Measurements from ENCODE around the gene STAG1. TPM values are rescaled to one million over a fixed set of nuclear protein-coding genes. Genes with fewer than 3 reads are reported as not detected.

Gene STAG1
- total RNA-seq, 1 experiment from 2014 or later, result 34.6 TPM

DNA sequence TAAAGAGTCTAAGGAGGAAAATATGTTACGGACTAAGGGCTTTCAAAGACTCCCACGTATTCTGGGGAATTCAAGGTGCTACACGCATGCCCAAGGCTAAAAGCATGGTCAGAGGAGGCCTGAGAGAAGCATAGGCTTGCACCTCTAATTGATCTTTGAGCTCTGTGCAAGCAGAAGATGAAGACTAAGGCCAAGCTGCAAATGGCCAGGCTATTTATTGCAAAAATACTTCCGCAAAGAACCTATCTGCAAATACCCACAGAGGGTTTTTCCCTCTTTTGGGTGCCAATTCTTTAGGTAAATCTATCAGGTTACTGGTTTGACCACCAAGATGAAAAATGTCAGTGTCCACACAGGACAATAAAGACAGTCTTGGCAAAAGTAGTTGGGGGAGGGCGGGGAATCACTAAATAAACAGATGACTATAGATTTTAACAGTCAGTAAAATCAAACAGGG, 119.5 kb downstream of the STAG1 start:
- no peak overlapping the region for H3K56ac ChIP-seq (ENCODE audit: insufficient read length, low read depth, low read length)
- H2BK20ac ChIP-seq (ENCODE audit: low read depth, low read length, poor library complexity, severe bottlenecking), result no peak overlapping the region
- no peak overlapping the region for H3K18ac ChIP-seq (ENCODE audit: insufficient read length, low read depth, low read length)
- TF ChIP-seq, protein P1, sequence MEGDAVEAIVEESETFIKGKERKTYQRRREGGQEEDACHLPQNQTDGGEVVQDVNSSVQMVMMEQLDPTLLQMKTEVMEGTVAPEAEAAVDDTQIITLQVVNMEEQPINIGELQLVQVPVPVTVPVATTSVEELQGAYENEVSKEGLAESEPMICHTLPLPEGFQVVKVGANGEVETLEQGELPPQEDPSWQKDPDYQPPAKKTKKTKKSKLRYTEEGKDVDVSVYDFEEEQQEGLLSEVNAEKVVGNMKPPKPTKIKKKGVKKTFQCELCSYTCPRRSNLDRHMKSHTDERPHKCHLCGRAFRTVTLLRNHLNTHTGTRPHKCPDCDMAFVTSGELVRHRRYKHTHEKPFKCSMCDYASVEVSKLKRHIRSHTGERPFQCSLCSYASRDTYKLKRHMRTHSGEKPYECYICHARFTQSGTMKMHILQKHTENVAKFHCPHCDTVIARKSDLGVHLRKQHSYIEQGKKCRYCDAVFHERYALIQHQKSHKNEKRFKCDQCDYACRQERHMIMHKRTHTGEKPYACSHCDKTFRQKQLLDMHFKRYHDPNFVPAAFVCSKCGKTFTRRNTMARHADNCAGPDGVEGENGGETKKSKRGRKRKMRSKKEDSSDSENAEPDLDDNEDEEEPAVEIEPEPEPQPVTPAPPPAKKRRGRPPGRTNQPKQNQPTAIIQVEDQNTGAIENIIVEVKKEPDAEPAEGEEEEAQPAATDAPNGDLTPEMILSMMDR (conservative IDR thresholded peaks at IDR 0.05), result no peak
- H3K27ac Mint-ChIP-seq, result peak overlapping the region in 1 of 3 experiments; percentile 71; a peak in 1 of 7 replicates
- no peak overlapping the region for H3K23ac ChIP-seq (ENCODE audit: insufficient read length, low read depth, low read length)
- H3K4me1 ChIP-seq (ENCODE audit: insufficient read depth, low read length), result no peaks in the 10 kb centered on the region; the same call in 1 of the 2 replicates
- H2AFZ ChIP-seq (ENCODE audit: low read length), result no peak overlapping the region
- H3K27ac ChIP-seq (ENCODE audit: insufficient read length, low read depth, low read length), result no peak overlapping the region
- no peak overlapping the region for H3K4ac ChIP-seq (ENCODE audit: low read depth, low read length)
- H3K79me2 ChIP-seq (ENCODE audit: insufficient read depth, low read length), result 0 out of 2 replicates have a peak, but pooled peaks cover 3% of the 10 kb centered on the region
- H3K4me3 Mint-ChIP-seq, result no peak overlapping the region
- no peak overlapping the region for H3K4me2 ChIP-seq (ENCODE audit: insufficient read depth, insufficient read length, low read length)
- H3K9me3 Mint-ChIP-seq, result no peaks in the 10 kb centered on the region
- H2BK5ac ChIP-seq (ENCODE audit: insufficient read length, low read length), result no peak overlapping the region
- no peak overlapping the region for H4K5ac ChIP-seq (ENCODE audit: insufficient read length, low read depth, low read length)
- H3K14ac ChIP-seq (ENCODE audit: insufficient read depth, low read length), result no peak overlapping the region; the same call in 1 of the 2 replicates
- no peaks in the 10 kb centered on the region for H3K23me2 ChIP-seq (ENCODE audit: insufficient read length, low read depth, low read length, poor library complexity, severe bottlenecking)
- H3T11ph ChIP-seq (ENCODE audit: low read length), result no peak overlapping the region
- H2BK120ac ChIP-seq (ENCODE audit: low read depth, low read length, poor library complexity, severe bottlenecking), result no peak overlapping the region
- peaks cover 19 to 21% of the 10 kb centered on the region in 2 experiments for H3K4me1 Mint-ChIP-seq
- no peak overlapping the region for H4K8ac ChIP-seq (replicated peaks; ENCODE audit: insufficient read length, low read depth, low read length)
- H4K20me1 ChIP-seq (ENCODE audit: control insufficient read depth, insufficient read depth, insufficient read length), result no peaks in the 10 kb centered on the region
- DNase-seq, result no peak
- H3K9ac ChIP-seq (ENCODE audit: extremely low read depth, insufficient read length, low read length), result no peak overlapping the region
- H3K79me1 ChIP-seq (ENCODE audit: insufficient read depth, low read depth, low read length, poor library complexity, severe bottlenecking), result peaks cover 2% of the 10 kb centered on the region
- H3K27me3 Mint-ChIP-seq (ENCODE audit: low read depth), result no peaks in the 10 kb centered on the region
- H3K9me3 ChIP-seq (ENCODE audit: control insufficient read depth, low read depth, low read length), result no peaks in the 10 kb centered on the region
- WGBS (ENCODE audit: extremely low coverage, insufficient read length, low lambda C conversion rate), result no CpG with 5 or more reads among the region's 5 CpGs
- no peak overlapping the region for H2AK5ac ChIP-seq (ENCODE audit: insufficient read length, low read length)
- no peak overlapping the region for H2BK12ac ChIP-seq (ENCODE audit: insufficient read length, low read depth, low read length)
- no peak overlapping the region for H2BK15ac ChIP-seq (ENCODE audit: low read depth, low read length)
- no peaks in the 10 kb centered on the region for H3K27me3 ChIP-seq (ENCODE audit: insufficient read depth, low read length)
- peaks cover 2 to 7% (median 2%) of the 10 kb centered on the region in 3 experiments; a peak in 2 of 7 replicates for H3K36me3 Mint-ChIP-seq (ENCODE audit: insufficient read depth in 1 of 3, low read depth in 3 of 3)
- H4K91ac ChIP-seq (ENCODE audit: insufficient read length, low read depth, low read length), result no peak overlapping the region

All from H9 (cell line).